Mesenchymal stem cell (in vitro differentiated cells and primary cell): ENCODE data around the gene NLRP6.

Experiments used
- DNase-seq: peaks from one replicate; pipeline ENCODE4 v3.0.0-alpha.2; 2013
- H2AFZ ChIP-seq: one replicate; pipeline ENCODE4 v1.6.1; 2013; ENCODE audit warnings: low read depth, mild to moderate bottlenecking, control low read depth, inconsistent platforms, low read length, moderate library complexity
- H2AK5ac ChIP-seq: 2 replicates; pipeline ENCODE4 v1.6.1; 2013; ENCODE audit warnings: low read length, moderate library complexity, mild to moderate bottlenecking, inconsistent platforms; ENCODE audit not compliant: severe bottlenecking
- H2BK120ac ChIP-seq: one replicate; pipeline ENCODE4 v1.6.1; 2013; ENCODE audit warnings: low read depth, mild to moderate bottlenecking, inconsistent platforms, low read length, moderate library complexity
- H2BK12ac ChIP-seq, 2 experiments: one replicate each; pipeline ENCODE4 v1.6.1; 2013; ENCODE audit warnings: inconsistent platforms in 2 of 2, low read length in 2 of 2, mild to moderate bottlenecking in 2 of 2, moderate library complexity in 2 of 2, control low read depth in 1 of 2
- H2BK15ac ChIP-seq: one replicate; pipeline ENCODE4 v1.6.1; 2013; ENCODE audit warnings: mild to moderate bottlenecking, low read depth, inconsistent platforms; ENCODE audit not compliant: poor library complexity, severe bottlenecking
- H2BK5ac ChIP-seq: 2 replicates; pipeline ENCODE4 v1.6.1; 2013; ENCODE audit warnings: low read depth, mild to moderate bottlenecking, low read length, control low read depth, inconsistent platforms; ENCODE audit not compliant: poor library complexity, severe bottlenecking
- H3K14ac ChIP-seq, 2 experiments: one replicate each; pipeline ENCODE4 v1.6.1; 2013; ENCODE audit warnings: inconsistent platforms in 2 of 2, low read length in 2 of 2, control low read depth in 1 of 2, mild to moderate bottlenecking in 1 of 2, moderate library complexity in 1 of 2
- H3K18ac ChIP-seq, 2 experiments: one replicate each; pipeline ENCODE4 v1.6.1; 2013; ENCODE audit warnings: inconsistent platforms in 2 of 2, low read length in 2 of 2, control low read depth in 1 of 2, low read depth in 1 of 2, mild to moderate bottlenecking in 1 of 2
- H3K23ac ChIP-seq, 2 experiments: one replicate each; pipeline ENCODE4 v1.6.1; 2013; ENCODE audit warnings: inconsistent platforms in 2 of 2, low read length in 2 of 2, mild to moderate bottlenecking in 2 of 2, moderate library complexity in 2 of 2, control low read depth in 1 of 2
- H3K27ac ChIP-seq: 2 replicates; pipeline ENCODE4 v1.5.1; 2013; ENCODE audit warnings: mild to moderate bottlenecking, moderate library complexity, low read length, control low read depth, inconsistent platforms; ENCODE audit not compliant: poor library complexity, severe bottlenecking
- H3K27me3 ChIP-seq, 2 experiments: 2 replicates each; pipeline versions ENCODE4 v1.6.1 to v1.7.0; 2013; ENCODE audit warnings: low read length in 2 of 2, mild to moderate bottlenecking in 2 of 2, moderate library complexity in 2 of 2, control low read depth in 1 of 2, inconsistent platforms in 1 of 2; ENCODE audit not compliant: control insufficient read depth in 1 of 2, insufficient read depth in 1 of 2
- H3K36me3 ChIP-seq, 2 experiments: 2 replicates each; pipeline versions ENCODE4 v1.6.1 to v1.7.0; 2013; ENCODE audit warnings: low read length in 2 of 2, control low read depth in 1 of 2, inconsistent platforms in 1 of 2, low read depth in 1 of 2, mild to moderate bottlenecking in 1 of 2; ENCODE audit not compliant: insufficient read depth in 2 of 2, control insufficient read depth in 1 of 2
- H3K4ac ChIP-seq, 2 experiments: one replicate each; pipeline ENCODE4 v1.6.1; 2013; ENCODE audit warnings: inconsistent platforms in 2 of 2, low read length in 2 of 2, mild to moderate bottlenecking in 2 of 2, moderate library complexity in 2 of 2, control low read depth in 1 of 2, low read depth in 1 of 2
- H3K4me1 ChIP-seq: 2 replicates; pipeline ENCODE4 v1.6.1; 2013; ENCODE audit warnings: low read depth, low read length, control low read depth; ENCODE audit not compliant: control insufficient read depth, insufficient read depth
- H3K4me2 ChIP-seq: 2 replicates; pipeline ENCODE4 v1.6.1; 2013; ENCODE audit warnings: low read length, mild to moderate bottlenecking, inconsistent platforms; ENCODE audit not compliant: poor library complexity, severe bottlenecking
- H3K4me3 ChIP-seq, 2 experiments: 2 replicates each; pipeline versions ENCODE4 v1.5.1 to v1.7.0; 2013; ENCODE audit warnings: low read length in 2 of 2, mild to moderate bottlenecking in 2 of 2, control low read depth in 1 of 2, low read depth in 1 of 2; ENCODE audit not compliant: insufficient read depth in 1 of 2
- H3K79me1 ChIP-seq: replicated peaks from 2 replicates; pipeline ENCODE4 v1.6.1; 2013; ENCODE audit warnings: mild to moderate bottlenecking, control low read depth, low read length, inconsistent platforms; ENCODE audit not compliant: poor library complexity, severe bottlenecking
- H3K9ac ChIP-seq: 2 replicates; pipeline ENCODE4 v1.7.0; 2013; ENCODE audit warnings: mild to moderate bottlenecking, low read length, moderate library complexity
- H3K9me3 ChIP-seq: 2 replicates; pipeline ENCODE4 v1.7.0; 2013; ENCODE audit warnings: mild to moderate bottlenecking, low read length; ENCODE audit not compliant: control insufficient read depth
- H4K8ac ChIP-seq: one replicate; pipeline ENCODE4 v1.6.1; 2013; ENCODE audit warnings: inconsistent platforms, mild to moderate bottlenecking, low read length, moderate library complexity
- H4K91ac ChIP-seq: one replicate; pipeline ENCODE4 v1.6.1; 2013; ENCODE audit warnings: mild to moderate bottlenecking, low read length, inconsistent platforms
- WGBS: methylation state at CpG from one replicate; pipeline ENCODE4 v1.1.7; 2013; ENCODE audit warnings: mixed read lengths; 5-methylcytosine and 5-hydroxymethylcytosine counted together

NLRP6 gene

GRCh38 chr11:252666-253065, 25.5 kb upstream of the NLRP6 start:
- no peak overlapping the region for H2BK5ac ChIP-seq
- no peak overlapping the region for H3K4me3 ChIP-seq
- no peak overlapping the region for H3K18ac ChIP-seq
- peaks cover 10% of the 10 kb centered on the region for H3K79me1 ChIP-seq
- no peak overlapping the region for H2BK12ac ChIP-seq
- no peaks in the 10 kb centered on the region for H3K4me1 ChIP-seq
- no peak overlapping the region for H4K8ac ChIP-seq
- peaks cover 0 to 7% of the 10 kb centered on the region in 2 experiments for H3K27me3 ChIP-seq
- no peak overlapping the region for H2BK15ac ChIP-seq
- H3K9ac ChIP-seq = no peak overlapping the region
- no peak overlapping the region for H3K14ac ChIP-seq
- WGBS = 97% methylated on average over 6 of the region's 8 CpGs
- H2AK5ac ChIP-seq = no peak overlapping the region
- DNase-seq = no peak
- no peaks in the 10 kb centered on the region for H3K9me3 ChIP-seq
- H3K36me3 ChIP-seq = peaks cover 46 to 61% of the 10 kb centered on the region in 2 experiments
- no peak overlapping the region for H2BK120ac ChIP-seq
- H2AFZ ChIP-seq = no peak overlapping the region
- H3K27ac ChIP-seq = no peak overlapping the region
- H4K91ac ChIP-seq = no peak overlapping the region
- no peak overlapping the region for H3K4ac ChIP-seq
- H3K23ac ChIP-seq = no peak overlapping the region
- no peak overlapping the region for H3K4me2 ChIP-seq

GRCh38 chr11:253160-253885, 24.9 kb upstream of the NLRP6 start:
- peaks cover 10% of the 10 kb centered on the region for H3K79me1 ChIP-seq
- no peaks in the 10 kb centered on the region for H3K9me3 ChIP-seq
- no peak overlapping the region for H3K23ac ChIP-seq
- no peak overlapping the region for H2AFZ ChIP-seq
- no peak overlapping the region for H3K18ac ChIP-seq
- H4K8ac ChIP-seq = no peak overlapping the region
- no peak overlapping the region for H3K4me3 ChIP-seq
- H3K4me2 ChIP-seq = no peak overlapping the region
- no peak overlapping the region for H2BK15ac ChIP-seq
- H3K9ac ChIP-seq = no peak overlapping the region
- H3K4ac ChIP-seq = no peak overlapping the region
- H3K36me3 ChIP-seq = peaks cover 43 to 55% of the 10 kb centered on the region in 2 experiments
- H2BK5ac ChIP-seq = no peak overlapping the region
- DNase-seq = no peak
- no peak overlapping the region for H2BK12ac ChIP-seq
- 85% methylated on average over 13 of the region's 13 CpGs for WGBS
- no peak overlapping the region for H2AK5ac ChIP-seq
- peaks cover 0 to 13% of the 10 kb centered on the region in 2 experiments for H3K27me3 ChIP-seq
- no peaks in the 10 kb centered on the region for H3K4me1 ChIP-seq
- H3K14ac ChIP-seq = no peak overlapping the region
- H3K27ac ChIP-seq = no peak overlapping the region
- no peak overlapping the region for H4K91ac ChIP-seq
- no peak overlapping the region for H2BK120ac ChIP-seq

- Histone ChIP-seq H2AK5ac (no peak overlapping the region), H2BK15ac (no peak overlapping the region), H2BK120ac (no peak overlapping the region), H2BK5ac (no peak overlapping the region), H3K18ac (no peak overlapping the region), H3K4ac (no peak overlapping the region), H2AFZ (no peak overlapping the region), H3K27me3 (peaks cover 0 to 16% of the 10 kb centered on the region in 2 experiments), H3K36me3 (peaks cover 40 to 49% of the 10 kb centered on the region in 2 experiments), H3K4me1 (no peaks in the 10 kb centered on the region), H3K14ac (no peak overlapping the region), H3K79me1 (peaks cover 7% of the 10 kb centered on the region), H3K23ac (no peak overlapping the region), H2BK12ac (no peak overlapping the region), H4K8ac (no peak overlapping the region), H4K91ac (no peak overlapping the region), H3K4me3 (no peak overlapping the region), H3K27ac (no peak overlapping the region), H3K4me2 (no peak overlapping the region), H3K9ac (no peak overlapping the region), H3K9me3 (no peaks in the 10 kb centered on the region)
- no peak for DNase-seq
- 77% methylated on average over 4 of the region's 5 CpGs for WGBS
Measured at GRCh38 chr11:253886-254270, 24.3 kb upstream of the NLRP6 start.

GRCh38 chr11:255176-255575, 23.0 kb upstream of the NLRP6 start:
- Histone ChIP-seq H3K18ac (no peak overlapping the region), H3K4me3 (no peak overlapping the region), H3K27me3 (peaks cover 0 to 29% of the 10 kb centered on the region in 2 experiments), H2AFZ (no peak overlapping the region), H3K9me3 (no peaks in the 10 kb centered on the region), H3K27ac (no peak overlapping the region), H4K91ac (no peak overlapping the region), H3K9ac (no peak overlapping the region), H3K14ac (no peak overlapping the region), H4K8ac (no peak overlapping the region), H2BK5ac (no peak overlapping the region), H3K23ac (no peak overlapping the region), H3K4me2 (no peak overlapping the region), H2AK5ac (no peak overlapping the region), H2BK12ac (no peak overlapping the region), H2BK120ac (no peak overlapping the region), H2BK15ac (no peak overlapping the region), H3K79me1 (peaks cover 3% of the 10 kb centered on the region), H3K4ac (no peak overlapping the region), H3K36me3 (peaks cover 33 to 38% of the 10 kb centered on the region in 2 experiments), H3K4me1 (no peaks in the 10 kb centered on the region)
- no peak for DNase-seq
- WGBS = no CpG with 5 or more reads among the region's 3 CpGs
